HG03354 (cell line): ENCODE data around the gene SLC7A14.

ENCODE experiments used
- ATAC-seq: cut with Tn5 transposase; IDR thresholded peaks from one replicate; pipeline ENCODE4 v1.9.1; 2021; ENCODE audit warnings: mild to moderate bottlenecking; ENCODE audit not compliant: unreplicated experiment, poor library complexity, severe bottlenecking

Gene SLC7A14

DNA sequence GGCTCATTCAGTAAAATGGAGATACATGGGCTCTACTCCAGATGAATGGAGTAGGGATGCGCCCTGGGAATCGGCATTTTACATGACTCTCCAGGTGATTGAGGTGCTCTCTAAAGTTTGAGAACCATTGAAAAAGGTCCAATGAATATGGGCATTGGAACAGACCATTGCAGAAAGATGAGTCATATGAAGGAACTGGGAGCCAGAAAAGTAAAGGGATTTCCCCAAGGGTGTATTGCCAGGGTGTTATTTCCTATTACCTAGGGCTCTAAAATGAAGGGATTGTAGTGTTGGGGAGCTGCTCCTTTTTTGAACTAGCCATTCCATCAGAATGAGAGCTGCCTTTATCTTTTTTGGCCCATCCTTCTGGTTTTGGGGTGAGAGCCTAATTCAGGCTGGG is 145.5 kb downstream of the SLC7A14 start:
- ATAC-seq: no peak

DNA sequence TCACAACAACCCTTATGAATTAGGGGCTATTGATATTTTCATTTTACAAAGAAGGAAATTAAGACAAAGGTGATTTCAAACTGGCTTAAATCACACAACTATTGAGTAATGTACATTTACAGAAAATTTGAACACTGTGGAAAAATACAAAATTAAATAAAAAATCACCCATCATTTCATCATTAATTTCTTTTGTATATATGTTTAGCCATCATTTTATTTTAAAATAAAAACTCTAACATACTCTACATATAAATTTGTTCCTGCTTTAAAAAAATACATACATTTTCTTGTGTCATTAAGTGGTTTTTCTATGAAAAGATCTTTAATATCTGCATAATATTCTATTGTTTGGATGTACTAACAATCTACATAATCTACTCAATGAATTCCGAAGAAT is 147.0 kb downstream of the SLC7A14 start:
- no peak for ATAC-seq

DNA sequence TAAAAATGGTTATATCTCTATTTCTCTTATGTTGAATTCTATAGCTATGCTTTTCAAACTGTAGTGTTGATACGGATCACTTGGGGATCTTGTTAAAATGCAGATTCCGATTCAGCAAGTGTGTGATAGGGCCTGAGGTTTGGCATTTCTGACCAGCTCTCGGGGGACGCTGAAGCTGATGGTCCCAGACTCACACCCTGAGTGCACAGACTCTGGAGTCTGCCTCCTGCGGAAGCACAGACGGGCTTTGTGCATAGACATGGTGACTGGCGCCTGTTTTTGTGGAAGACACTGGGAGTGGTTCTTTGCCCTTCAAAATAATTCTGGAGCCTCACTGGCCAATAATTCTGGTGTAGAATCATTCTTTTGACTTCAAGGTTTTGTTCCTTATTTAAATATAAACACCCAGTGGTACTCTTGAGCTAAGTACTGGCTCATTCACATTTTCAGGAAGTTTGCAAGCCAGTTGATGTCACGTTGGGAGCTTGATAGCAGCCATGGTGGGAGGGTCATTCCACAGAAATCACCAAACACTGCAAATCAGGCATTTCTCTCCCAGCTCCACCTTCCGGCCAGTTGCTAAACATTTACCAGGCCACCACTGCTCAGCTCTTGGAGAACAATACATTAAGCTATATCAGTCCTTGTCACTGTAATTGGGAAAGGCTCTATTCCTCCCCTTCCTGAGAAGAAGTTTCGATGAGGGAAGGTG is 148.0 kb downstream of the SLC7A14 start:
- no peak for ATAC-seq

DNA sequence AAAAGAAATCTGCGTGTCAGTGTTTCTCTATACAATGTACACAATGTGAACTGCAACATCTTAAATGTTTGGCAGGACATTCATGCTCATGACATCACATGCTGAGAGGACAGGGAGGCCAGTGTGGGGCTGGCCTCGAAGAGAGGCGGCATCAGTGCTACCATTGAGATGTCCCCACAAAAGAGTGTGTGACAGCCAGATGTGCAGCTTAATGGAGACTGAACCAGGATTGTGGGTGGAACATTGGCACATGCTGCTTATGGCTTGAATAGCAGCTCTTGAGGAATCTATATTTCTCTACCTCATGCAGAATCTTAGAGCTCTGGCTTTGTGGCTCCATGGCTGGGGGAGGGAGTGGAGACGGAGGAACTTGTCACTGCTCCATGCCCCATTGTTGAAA is 148.7 kb downstream of the SLC7A14 start:
- no peak for ATAC-seq

DNA sequence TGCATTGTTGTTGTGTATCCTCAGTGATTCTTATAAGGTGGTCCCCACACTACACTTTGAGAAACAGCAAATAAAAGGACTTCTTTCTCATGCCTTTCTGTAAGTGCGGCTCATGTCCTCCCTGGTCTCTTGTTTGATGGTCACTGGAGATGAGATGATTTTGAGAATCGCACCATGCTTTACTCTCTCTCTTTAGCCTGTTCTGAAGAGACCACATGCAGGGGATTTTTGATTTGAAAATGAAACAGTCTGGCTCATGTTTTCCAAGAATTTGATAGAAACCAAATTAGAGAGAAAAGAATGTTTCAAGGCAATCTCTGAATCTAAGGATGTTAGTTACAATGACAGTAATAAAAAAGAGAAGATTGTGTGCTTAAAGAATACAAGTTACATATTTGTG is 149.2 kb downstream of the SLC7A14 start:
- no peak for ATAC-seq

DNA sequence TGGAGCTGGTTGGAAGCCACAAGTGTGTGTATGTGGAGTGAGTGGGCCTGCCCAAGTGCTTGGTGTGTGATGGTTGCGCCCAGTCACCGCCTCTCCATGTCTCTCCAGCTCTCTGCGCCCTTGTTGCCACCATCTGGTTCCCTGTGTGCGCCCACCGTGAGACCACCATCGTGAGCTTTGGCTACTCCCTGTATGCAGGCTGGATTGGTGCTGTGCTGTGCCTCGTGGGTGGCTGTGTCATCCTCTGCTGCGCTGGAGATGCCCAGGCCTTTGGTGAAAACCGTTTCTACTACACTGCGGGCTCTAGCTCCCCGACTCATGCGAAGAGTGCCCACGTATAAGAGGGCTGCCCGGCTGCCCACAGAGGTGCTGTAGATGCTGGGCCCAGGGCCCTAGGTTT is 153.5 kb downstream of the SLC7A14 start:
- no peak for ATAC-seq

DNA sequence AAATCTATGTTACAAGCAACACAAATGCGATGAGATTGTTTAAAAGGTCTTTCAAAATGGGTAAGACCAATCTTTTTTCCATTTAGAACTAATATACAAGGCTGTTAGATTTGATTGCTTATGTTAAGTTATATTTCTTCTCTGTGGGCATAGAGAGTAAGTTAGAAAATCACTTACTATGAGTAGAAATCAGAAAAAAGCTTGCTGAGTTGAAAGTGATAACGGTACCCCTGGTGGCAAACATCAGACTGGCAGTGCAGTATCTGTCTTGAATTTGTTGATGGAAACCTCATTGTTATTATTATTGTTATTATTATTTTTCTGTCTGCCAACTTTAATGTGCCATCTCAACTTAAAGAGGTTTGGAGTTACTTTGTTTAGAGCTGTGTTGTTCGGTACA is 154.8 kb downstream of the SLC7A14 start:
- no peak for ATAC-seq

DNA sequence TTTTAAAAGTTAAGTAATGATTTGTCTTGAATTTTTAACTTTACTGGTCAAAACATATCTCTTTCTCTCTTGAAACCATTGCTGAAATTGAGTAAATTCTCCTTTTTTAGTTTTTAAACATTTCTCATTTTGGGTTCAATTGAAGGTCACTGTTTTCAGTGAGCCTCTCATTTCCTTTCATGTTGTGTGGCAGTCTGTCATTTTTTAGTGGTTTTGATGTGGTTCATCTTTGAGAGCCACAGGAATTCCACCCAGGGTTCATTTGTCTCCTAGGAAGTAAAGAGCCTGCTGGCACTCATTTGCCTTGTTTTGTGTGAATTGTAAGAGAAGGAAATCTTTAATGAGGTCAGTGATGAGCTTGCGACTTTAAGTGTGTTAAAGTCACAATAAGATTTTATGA is 156.8 kb downstream of the SLC7A14 start:
- ATAC-seq: no peak

DNA sequence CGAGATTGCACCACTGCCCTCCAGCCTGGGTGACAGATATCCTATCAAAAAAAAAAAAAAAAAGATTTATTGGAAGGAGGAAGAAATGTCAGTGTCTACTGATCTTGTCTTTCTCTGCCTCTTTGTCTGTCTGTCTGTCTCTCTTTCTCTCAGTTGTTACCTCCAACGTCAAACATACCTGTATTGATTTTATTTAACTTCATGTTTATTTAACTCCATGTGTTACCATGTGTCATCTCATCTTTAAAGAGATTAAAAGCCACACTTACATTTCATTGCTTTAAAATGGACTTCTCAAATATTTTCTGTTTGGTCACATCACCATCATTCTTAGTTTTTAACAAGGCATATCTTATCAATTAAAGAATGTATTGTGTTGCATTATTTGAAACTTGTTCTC is 157.8 kb downstream of the SLC7A14 start:
- no peak for ATAC-seq

DNA sequence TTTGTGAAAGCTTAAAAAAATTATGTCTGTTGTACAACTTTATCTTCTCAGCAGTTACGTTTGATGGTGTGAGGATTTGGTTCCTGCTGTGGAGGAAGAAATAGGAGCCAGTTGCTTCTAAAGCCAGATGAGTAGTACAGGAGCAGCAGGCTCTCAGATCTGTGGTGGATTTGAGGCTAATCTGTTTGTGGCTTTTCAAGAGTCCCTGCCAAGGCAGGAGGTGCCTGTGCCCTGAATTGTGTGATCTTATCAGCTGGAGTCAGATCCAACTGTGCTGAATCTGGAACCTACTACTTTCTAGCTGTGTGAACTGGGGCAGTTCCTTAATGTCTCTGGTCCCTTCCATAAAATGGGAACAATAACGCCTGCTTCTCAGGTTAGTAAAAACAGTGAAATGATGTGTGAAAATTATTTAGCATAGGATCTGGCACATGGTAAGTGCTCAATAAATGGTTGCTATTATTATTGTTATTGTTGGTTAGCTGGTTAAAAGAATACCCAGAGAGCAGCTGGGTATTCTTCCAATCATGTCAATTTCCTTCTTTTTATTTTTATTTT is 159.6 kb downstream of the SLC7A14 start:
- ATAC-seq: no peak

DNA sequence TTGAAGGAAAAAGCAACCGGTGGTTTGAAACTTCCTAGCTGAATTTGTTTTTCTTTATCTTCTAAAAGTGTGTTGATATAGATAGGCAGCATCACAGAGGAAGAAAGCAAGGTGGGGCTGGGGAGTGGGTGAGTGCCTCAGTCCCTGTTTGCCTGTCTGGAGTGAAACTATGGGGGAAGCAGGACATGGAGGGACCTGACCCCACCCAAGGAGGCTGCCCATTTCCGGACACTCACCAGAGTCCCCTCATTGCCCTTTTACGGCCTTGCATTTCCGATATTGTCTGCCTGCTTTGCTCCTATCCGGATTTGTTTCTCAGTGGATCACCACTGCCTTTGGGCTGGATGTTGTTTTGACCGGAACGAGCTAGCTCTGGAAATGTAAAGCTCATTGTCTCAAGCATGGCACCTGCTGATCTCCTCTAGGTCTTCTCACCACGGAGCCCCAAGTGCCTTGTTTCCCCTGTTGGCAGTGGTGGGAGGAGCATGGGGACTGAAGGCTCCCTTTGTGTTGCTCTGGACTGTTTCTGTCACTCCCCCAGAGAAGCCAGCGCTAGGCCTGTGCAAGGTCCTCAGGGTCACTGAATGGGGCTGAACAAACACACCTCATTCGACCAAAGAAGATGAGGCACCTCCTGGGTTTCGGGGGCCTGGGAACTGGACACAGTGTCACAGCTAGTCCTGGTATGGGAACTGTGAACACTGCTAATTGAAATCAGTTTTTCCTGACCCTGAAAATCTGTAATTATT is 160.2 kb downstream of the SLC7A14 start:
- no peak for ATAC-seq

DNA sequence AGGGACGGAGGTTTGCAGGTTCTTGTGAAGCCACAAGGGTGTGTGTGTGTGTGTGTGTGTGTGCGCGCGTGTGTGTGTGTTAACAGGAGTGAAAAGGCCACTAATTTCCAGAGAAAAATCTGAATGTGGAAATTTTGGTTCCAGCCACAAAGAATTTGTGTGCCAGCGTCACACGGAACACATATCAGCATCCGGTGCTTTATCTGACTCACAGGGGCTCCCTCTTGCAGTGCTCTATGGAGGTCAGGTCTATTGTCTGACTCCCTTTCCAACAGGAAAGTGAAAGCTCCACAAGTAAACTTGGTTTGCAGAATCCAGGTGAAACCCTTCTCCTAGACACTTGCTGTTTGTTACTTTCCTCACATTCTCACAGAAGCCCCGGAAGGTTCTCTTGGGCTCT is 161.0 kb downstream of the SLC7A14 start:
- ATAC-seq: no peak

DNA sequence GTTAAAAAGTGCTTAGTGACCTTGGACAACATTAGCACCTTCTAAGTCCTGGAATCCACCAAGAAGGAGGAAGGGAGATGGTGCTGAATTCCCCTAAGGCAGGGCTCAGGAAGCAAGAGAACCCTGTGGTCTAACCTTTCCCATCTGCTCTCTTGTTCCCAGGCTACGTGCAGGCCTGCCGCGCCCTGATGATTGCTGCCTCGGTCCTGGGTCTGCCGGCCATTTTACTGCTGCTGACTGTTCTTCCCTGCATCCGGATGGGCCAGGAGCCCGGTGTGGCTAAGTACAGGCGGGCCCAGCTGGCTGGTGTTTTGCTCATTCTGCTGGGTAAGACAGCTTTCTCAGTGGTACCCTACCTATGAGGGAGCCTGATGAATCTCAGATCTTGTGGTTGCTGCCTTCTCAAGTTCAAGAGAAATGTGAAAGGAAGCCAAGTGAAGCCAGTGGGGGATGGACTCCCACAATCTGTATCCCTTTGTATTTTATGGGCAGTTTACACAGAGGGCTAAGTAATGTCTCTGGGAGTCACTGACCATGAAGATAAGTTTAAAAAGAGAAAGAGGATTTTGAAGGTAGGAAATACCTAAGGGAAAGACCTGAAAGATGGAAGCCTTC is 162.8 kb downstream of the SLC7A14 start:
- ATAC-seq: no peak

DNA sequence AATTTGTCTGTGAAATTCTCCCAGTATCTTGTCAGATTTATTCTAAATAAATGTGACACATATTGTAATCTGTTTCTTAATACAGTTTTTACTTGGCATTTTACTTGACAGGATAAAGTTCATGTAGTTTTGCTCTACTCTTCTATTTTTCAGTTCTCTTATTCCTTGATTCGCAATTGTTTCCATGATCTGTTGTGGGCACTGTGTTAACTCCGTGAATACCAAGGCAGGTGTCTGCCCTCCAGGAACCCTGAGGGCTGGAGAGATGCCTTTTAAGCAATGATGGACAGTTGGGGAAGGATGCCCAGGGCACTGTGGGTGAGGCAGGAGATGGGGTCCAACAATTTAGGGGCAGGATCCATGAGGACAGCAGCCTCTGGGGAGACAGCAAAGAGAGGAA is 164.1 kb downstream of the SLC7A14 start:
- ATAC-seq: no peak

DNA sequence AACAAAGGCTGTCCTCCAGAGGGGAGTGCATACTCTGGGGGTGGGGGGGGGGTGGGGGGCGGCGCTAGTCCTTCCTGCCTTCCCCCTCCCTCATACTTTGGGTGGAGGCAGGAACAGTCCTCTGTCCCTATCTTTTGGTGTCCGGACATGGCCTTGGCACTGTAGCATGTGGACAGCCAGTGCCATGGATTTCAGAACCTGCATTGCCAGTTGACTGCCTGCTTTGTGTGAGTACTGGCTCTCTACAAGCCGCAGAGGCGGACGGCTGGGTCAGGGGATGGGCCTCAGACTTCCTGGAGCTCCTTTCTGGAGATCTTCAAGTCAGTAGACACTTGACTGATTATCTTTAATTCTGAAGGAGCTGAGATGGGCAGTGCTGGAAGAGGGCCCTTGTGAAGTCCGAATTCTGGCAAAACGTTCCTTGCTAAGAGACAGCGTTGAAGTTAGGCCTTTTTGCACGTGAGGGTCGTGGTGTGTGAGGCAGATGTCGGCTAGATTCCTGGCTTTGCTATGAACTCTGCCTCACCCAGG is 164.7 kb downstream of the SLC7A14 start:
- ATAC-seq: no peak

DNA sequence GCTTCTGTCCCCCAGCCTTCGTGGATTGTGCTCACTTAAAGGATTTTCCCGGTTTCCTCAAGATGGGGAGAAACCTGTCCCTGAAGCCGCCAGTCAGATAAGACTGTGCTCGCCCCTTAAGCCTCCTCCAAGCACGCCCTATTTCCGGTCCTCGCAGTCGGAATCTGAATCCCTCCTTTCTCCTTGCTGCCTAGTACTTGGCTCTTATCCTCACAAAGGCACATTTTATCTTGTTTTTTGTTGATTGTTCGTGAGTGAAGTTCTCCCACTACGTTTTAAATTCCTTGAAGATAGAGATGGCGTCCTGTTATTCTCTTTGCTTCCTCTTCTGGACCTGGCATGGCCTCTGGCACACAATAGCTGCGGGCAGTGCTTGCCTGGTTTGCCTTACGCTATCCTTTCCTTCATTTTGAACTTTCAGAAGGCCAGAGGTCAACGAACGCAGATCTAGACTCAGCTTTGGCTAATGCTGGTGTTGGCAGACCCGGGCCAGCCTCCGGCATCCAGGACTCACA is 165.5 kb downstream of the SLC7A14 start:
- no peak for ATAC-seq

DNA sequence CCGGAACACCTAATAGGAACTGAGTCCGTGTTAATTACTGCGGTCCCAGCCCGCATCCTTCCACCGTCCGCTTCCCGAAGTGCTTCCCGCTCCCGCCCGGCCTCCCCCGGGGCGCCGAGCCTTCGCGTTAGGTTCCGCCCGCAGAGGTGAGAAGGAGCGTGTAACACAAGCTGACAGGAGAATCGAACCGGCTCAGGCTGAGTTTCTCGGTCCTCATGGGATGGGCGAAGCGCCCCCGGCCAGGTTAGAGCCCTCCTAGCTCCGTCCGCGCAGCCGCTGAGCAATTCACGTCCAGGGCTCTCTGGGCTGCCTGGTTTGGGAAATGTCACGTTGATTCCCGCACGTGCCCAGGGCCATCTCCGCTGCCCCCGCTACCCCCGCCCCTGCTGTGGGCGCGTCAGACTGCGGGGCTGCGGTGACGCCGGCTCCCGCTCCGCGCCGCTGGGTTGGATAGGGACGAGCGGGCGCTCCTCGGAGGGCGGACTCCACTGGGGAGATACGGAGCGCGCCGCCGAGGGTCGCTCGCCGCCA is 166.3 kb downstream of the SLC7A14 start:
- ATAC-seq: no peak

DNA sequence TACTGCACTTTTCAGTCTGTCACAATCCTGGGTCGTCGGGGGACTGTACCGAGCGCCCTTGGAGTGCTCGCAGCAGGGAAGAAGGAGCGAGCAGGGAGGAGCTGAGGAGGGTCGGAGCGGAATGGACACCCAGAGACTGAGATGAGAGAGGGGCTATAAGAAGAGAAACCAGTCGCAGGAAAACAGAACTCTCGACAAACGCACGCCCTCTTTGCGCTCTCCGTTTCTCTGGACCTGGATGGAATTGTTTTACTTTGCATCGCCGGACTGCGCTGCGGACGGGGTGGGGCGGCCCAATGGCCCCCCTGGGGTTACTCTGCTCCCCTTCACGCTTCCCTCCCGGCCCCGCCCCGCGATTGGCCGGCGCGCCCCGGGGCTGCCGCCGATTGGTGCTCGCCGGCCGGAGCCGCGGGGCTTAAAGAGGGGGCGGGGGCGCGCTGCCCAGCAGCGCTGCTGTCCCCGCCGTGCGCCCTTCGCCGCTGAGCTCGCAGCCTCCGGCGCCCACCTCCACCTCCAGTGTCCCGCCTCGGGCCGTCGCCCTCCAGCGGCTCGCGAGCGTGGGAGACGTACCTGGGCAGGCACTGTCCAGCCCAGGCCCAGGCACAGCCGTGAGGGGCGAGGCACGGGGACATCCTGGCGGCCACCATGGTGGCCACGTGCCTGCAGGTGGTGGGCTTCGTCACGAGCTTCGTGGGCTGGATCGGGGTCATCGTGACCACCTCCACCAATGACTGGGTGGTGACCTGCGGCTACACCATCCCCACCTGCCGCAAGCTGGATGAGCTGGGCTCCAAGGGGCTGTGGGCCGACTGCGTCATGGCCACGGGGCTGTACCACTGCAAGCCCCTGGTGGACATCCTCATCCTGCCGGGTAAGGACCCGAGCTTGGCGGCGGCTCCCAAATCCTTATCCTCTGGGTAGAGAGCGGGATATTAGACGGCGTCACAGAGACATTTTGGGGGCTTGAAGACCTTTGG is 167.2 kb downstream of the SLC7A14 start, which contains the start of gene CLDN11:
CLDN11 (plus strand) TSS at position 447 of the 977 bp plus-strand sequence; CDS start at position 646, 199 bp downstream.
- ATAC-seq: no peak

DNA sequence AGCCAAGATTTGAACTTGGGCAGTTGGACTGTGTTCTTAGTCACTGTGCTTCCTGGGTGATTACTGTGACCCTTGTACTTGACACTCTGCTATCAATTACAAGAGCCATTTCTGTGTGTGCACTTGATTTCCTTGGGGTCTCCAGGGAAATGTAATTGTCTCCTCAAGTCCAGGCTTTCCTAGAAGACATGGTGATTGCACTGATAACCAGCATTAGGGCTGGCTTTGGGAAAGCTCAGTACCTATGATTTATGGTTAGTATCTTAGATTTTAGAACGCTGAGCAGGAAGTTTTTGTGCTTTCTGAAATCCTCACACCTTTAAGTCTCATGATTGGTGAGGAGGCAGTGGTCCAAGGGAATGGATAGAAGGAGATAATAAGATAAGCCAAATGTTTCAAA is 168.8 kb downstream of the SLC7A14 start:
- no peak for ATAC-seq
